DOHH2 (cell line): ENCODE results near the gene SIK3.

Source experiments
- H3F3A ChIP-seq: fragments of 200-600 bp; sonication (generic), shearing (Covaris generic); 2 replicates; pipeline ENCODE4 v1.6.0; 2016; ENCODE audit warnings: antibody characterized with exemption, mild to moderate bottlenecking; ENCODE audit not compliant: control insufficient read depth, insufficient read depth
- H3K27ac ChIP-seq: fragments of 200-600 bp; sonication (generic); 2 replicates; pipeline ENCODE4 v1.5.1; 2014; ENCODE audit warnings: low read depth, mild to moderate bottlenecking, low read length, moderate library complexity
- H3K27me3 ChIP-seq: fragments of 200-600 bp; sonication (generic); 2 replicates; pipeline ENCODE4 v1.6.1; 2014; ENCODE audit warnings: mild to moderate bottlenecking, low read length, mixed read lengths; ENCODE audit not compliant: control insufficient read depth
- H3K36me3 ChIP-seq: fragments of 200-600 bp; sonication (generic); 2 replicates; pipeline ENCODE4 v1.6.1; 2014; ENCODE audit warnings: mild to moderate bottlenecking, low read length, moderate library complexity, mixed read lengths; ENCODE audit not compliant: control insufficient read depth
- H3K4me1 ChIP-seq: fragments of 200-600 bp; sonication (generic); 2 replicates; pipeline ENCODE4 v1.6.1; 2014; ENCODE audit warnings: mild to moderate bottlenecking, low read length, mixed read lengths; ENCODE audit not compliant: control insufficient read depth
- H3K4me2 ChIP-seq: fragments of 200-600 bp; sonication (generic); 2 replicates; pipeline ENCODE4 v1.6.0; 2014; ENCODE audit warnings: mild to moderate bottlenecking, low read length, moderate library complexity
- H3K4me3 ChIP-seq: fragments of 200-600 bp; sonication (generic); 2 replicates; pipeline ENCODE4 v1.5.1; 2014; ENCODE audit warnings: mild to moderate bottlenecking, low read length, mixed read lengths
- H3K79me2 ChIP-seq: fragments of 200-600 bp; sonication (generic); 2 replicates; pipeline ENCODE4 v1.6.1; 2014; ENCODE audit warnings: mild to moderate bottlenecking, low read length, mixed read lengths; ENCODE audit not compliant: control insufficient read depth
- H3K9me2 ChIP-seq: fragments of 200-600 bp; sonication (generic); replicated peaks from 2 replicates; pipeline ENCODE4 v1.6.1; 2014; ENCODE audit warnings: mild to moderate bottlenecking, low read length, mixed read lengths; ENCODE audit not compliant: control insufficient read depth
- H3K9me3 ChIP-seq: fragments of 200-600 bp; sonication (generic); 2 replicates; pipeline ENCODE4 v1.6.1; 2014; ENCODE audit warnings: antibody characterized with exemption, low read length, mixed read lengths; ENCODE audit not compliant: control insufficient read depth, insufficient read depth
- H4K20me1 ChIP-seq: fragments of 200-600 bp; sonication (generic); 2 replicates; pipeline ENCODE4 v1.6.0; 2014; ENCODE audit warnings: low read depth, mild to moderate bottlenecking, antibody characterized with exemption, low read length, moderate library complexity; ENCODE audit not compliant: control insufficient read depth, insufficient read depth
- EZH2phosphoT487 ChIP-seq: fragments of 200-600 bp; sonication (generic); IDR thresholded peaks from 2 replicates; pipeline ENCODE4 v1.6.1; 2017; ENCODE audit warnings: borderline replicate concordance, mild to moderate bottlenecking, antibody characterized with exemption, low read length, moderate library complexity, mixed read lengths
- TF ChIP-seq, protein P1 (sequence below): fragments of 200-600 bp; sonication (generic); IDR thresholded peaks from one replicate; pipeline ENCODE4 v1.5.1; 2014; ENCODE audit warnings: antibody characterized with exemption, mild to moderate bottlenecking, low read depth, low read length; ENCODE audit not compliant: poor library complexity, severe bottlenecking

Gene SIK3

GRCh38 chr11:117002639-117003299 is 95.5 kb downstream of the SIK3 start:
- no peaks in the 10 kb centered on the region for H3K36me3 ChIP-seq
- no peak overlapping the region for H3K4me2 ChIP-seq
- TF ChIP-seq, protein P1, sequence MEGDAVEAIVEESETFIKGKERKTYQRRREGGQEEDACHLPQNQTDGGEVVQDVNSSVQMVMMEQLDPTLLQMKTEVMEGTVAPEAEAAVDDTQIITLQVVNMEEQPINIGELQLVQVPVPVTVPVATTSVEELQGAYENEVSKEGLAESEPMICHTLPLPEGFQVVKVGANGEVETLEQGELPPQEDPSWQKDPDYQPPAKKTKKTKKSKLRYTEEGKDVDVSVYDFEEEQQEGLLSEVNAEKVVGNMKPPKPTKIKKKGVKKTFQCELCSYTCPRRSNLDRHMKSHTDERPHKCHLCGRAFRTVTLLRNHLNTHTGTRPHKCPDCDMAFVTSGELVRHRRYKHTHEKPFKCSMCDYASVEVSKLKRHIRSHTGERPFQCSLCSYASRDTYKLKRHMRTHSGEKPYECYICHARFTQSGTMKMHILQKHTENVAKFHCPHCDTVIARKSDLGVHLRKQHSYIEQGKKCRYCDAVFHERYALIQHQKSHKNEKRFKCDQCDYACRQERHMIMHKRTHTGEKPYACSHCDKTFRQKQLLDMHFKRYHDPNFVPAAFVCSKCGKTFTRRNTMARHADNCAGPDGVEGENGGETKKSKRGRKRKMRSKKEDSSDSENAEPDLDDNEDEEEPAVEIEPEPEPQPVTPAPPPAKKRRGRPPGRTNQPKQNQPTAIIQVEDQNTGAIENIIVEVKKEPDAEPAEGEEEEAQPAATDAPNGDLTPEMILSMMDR = no peak
- TF ChIP-seq EZH2phosphoT487 = no peak
- no peaks in the 10 kb centered on the region for H3K27me3 ChIP-seq
- H3K79me2 ChIP-seq = peaks cover 60% of the 10 kb centered on the region
- peaks cover 13% of the 10 kb centered on the region for H3K4me1 ChIP-seq
- peaks cover 9% of the 10 kb centered on the region; the same call in 1 of the 2 replicates for H4K20me1 ChIP-seq
- 0 out of 2 replicates have a peak, but pooled peaks cover 3% of the 10 kb centered on the region for H3F3A ChIP-seq
- no peak overlapping the region for H3K27ac ChIP-seq
- no peaks in the 10 kb centered on the region for H3K9me3 ChIP-seq
- H3K9me2 ChIP-seq = no peaks in the 10 kb centered on the region
- no peak overlapping the region for H3K4me3 ChIP-seq

GRCh38 chr11:117000014-117000737 is 98.1 kb downstream of the SIK3 start:
- H3K79me2 ChIP-seq = peaks cover 58% of the 10 kb centered on the region
- no peaks in the 10 kb centered on the region for H3K9me3 ChIP-seq
- no peak overlapping the region for H3K4me2 ChIP-seq
- peaks cover 7% of the 10 kb centered on the region for H3K4me1 ChIP-seq
- H3K9me2 ChIP-seq = no peaks in the 10 kb centered on the region
- no peaks in the 10 kb centered on the region for H3K27me3 ChIP-seq
- H3K27ac ChIP-seq = no peak overlapping the region
- no peak overlapping the region for H3K4me3 ChIP-seq
- H4K20me1 ChIP-seq = peaks cover 4% of the 10 kb centered on the region; the same call in 1 of the 2 replicates
- H3F3A ChIP-seq = 0 out of 2 replicates have a peak, but pooled peaks cover 3% of the 10 kb centered on the region
- TF ChIP-seq, protein P1 = no peak
- no peak for TF ChIP-seq EZH2phosphoT487
- no peaks in the 10 kb centered on the region for H3K36me3 ChIP-seq

- Histone ChIP-seq H4K20me1 (peaks cover 4% of the 10 kb centered on the region; the same call in 1 of the 2 replicates), H3K36me3 (no peaks in the 10 kb centered on the region), H3K4me3 (no peak overlapping the region), H3K79me2 (peaks cover 58% of the 10 kb centered on the region), H3K27ac (no peak overlapping the region), H3K4me1 (peaks cover 20% of the 10 kb centered on the region), H3K9me3 (no peaks in the 10 kb centered on the region), H3K4me2 (no peak overlapping the region), H3F3A (peaks cover 7% of the 10 kb centered on the region; the same call in 1 of the 2 replicates), H3K9me2 (no peaks in the 10 kb centered on the region), H3K27me3 (no peaks in the 10 kb centered on the region)
- TF ChIP-seq EZH2phosphoT487 = no peak
- TF ChIP-seq, protein P1 = no peak
These were observed 101.2 kb downstream of the SIK3 start for GRCh38 chr11:116997071-116997470.
